Pancreas (tissue), 10 donors: Measurements from ENCODE around the gene GSTO2. TPM values are rescaled to one million over a fixed set of nuclear protein-coding genes. Genes with fewer than 3 reads are reported as not detected.
A peak's percentile ranks its signal among the peaks of the same experiment; 100 is the strongest.

Source experiments
- ATAC-seq, 4 donors: fragments of 200-7000 bp; cut with Tn5 transposase; one replicate each; pipeline versions ENCODE4 v1.8.0 to v1.9.1; 2020; ENCODE audit warnings: mild to moderate bottlenecking in 4 of 4, moderate library complexity in 4 of 4
- DNase-seq, 6 donors: peaks; one replicate each; pipeline ENCODE4 v3.0.0-alpha.2; 2020
- FAIRE-seq: peaks from 2 replicates; lab custom pipeline; 2012; peaks lifted over from hg19 to GRCh38; lab: Jason Lieb, UNC
- H3K27ac ChIP-seq, 4 donors: fragments of 200-600 bp; sonication (generic); 1 replicate in 3 of 4; 2 replicates in 1 of 4; pipeline versions ENCODE4 v1.5.0 to v1.8.0; 2020
- H3K27me3 ChIP-seq, 4 donors: fragments of 200-600 bp; one replicate each; pipeline ENCODE4 v1.8.0; 2021
- H3K36me3 ChIP-seq, 3 donors: fragments of 200-600 bp; sonication (generic) in 1 of 3; one replicate each; pipeline versions ENCODE4 v1.5.0 to v1.8.0; 2020 to 2021
- H3K4me1 ChIP-seq, 3 donors: fragments of 200-600 bp; one replicate each; pipeline ENCODE4 v1.8.0; 2021
- H3K4me3 ChIP-seq, 4 donors: fragments of 200-600 bp; sonication (generic) in 2 of 4; one replicate each; pipeline versions ENCODE4 v1.5.0 to v1.8.0; 2020 to 2021
- H3K9me3 ChIP-seq, 4 donors: fragments of 200-600 bp; one replicate each; pipeline ENCODE4 v1.8.0; 2021
- CTCF ChIP-seq, 4 donors: fragments of 200-600 bp; sonication (generic) in 3 of 4; IDR thresholded peaks; one replicate each; pipeline versions ENCODE4 v1.5.0 to v1.8.0; 2021; ENCODE audit warnings: antibody characterized with exemption in 4 of 4
- WGBS, 2 donors: extraction: QIAGEN DNeasy Blood & Tissue Kit; methylation state at CpG; one replicate each; pipeline ENCODE4 v1.1.7; 2013; 5-methylcytosine and 5-hydroxymethylcytosine counted together
- intact Hi-C, 3 donors: fragments of 100-400 bp; cut with DNase I; formaldehyde crosslinking; loops; one replicate each; pipeline versions ENCODE4 v1.11.1 to v1.14.2; 2022
- polyA plus RNA-seq, 2 donors: library from polyadenylated mRNA; stranded (reverse); fragments of 200-250 nt; gene quantifications; one replicate each; pipeline ENCODE4 v1.2.3, GENCODE V29; 2013
- total RNA-seq, 6 donors: library from RNA; stranded (reverse); fragmentation: NEBNext Ultra II Directional in 4 of 6; extraction: Animal tissue kit (Norgen Biotek cat#: 25700) in 4 of 6; gene quantifications; one replicate each; pipeline versions ENCODE4 v1.2.1 to v1.2.4, GENCODE V29; 2021 to 2023
- donor health status: healthy with polysubstance abuse.
- donor health status: DM: no; HTN: no; CAD: no; lungs with moderate emphysema.
- donor health status: DM: no; HTN: no; CAD: no.
- donor health status: control.
- donor health status: control.
- donor health status: Bipolar disorder and iron deficiency.
- donor health status: DM: yes; HTN: yes; CAD: no.
- donor health status: DM: no; HTN: no; CAD: no.
- donor health status: DM: no; HTN: no; CAD: no.
- donor health status: DM: yes; HTN: yes; CAD: no.

GSTO2 gene
- total and polyA plus RNA-seq, 8 donors: 13.8 to 28.1 (median 18.2) TPM

- TF ChIP-seq CTCF (IDR thresholded peaks at IDR 0.05): no peak
- Histone ChIP-seq H3K27me3 (no peaks in the 10 kb centered on the region), H3K4me1 (peaks cover 7 to 25% (median 21%) of the 10 kb centered on the region in 3 donors), H3K4me3 (peak within 1 kb of the TSS; percentile 48 to 94 (median 86)), H3K9me3 (no peaks in the 10 kb centered on the region), H3K27ac (peak within 1 kb of the TSS; percentile 82 to 97 (median 89)), H3K36me3 (peaks cover 0 to 3% (median 0%) of the 10 kb centered on the region in 3 donors)
- FAIRE-seq: no peak
- 0 to 1% methylated on average over 65 to 69 of the region's 69 CpGs for WGBS, 2 donors
- peak; percentile 82 to 89 (median 87) for ATAC-seq
- DNase-seq: peak; percentile 63 to 88 (median 78)
- intact Hi-C loops: no loop called here
Observed at GRCh38 chr10:104254493-104255310, 14.3 kb upstream of the GSTO2 start, which contains the start of gene GSTO1. Gene GSTO1, plus strand, starts transcription at chr10:104254892. Its CDS starts 37 bp downstream, at chr10:104254929.

- WGBS, 2 donors: 1 to 2% methylated on average over 12 of the region's 12 CpGs
- Histone ChIP-seq H3K9me3 (no peaks in the 10 kb centered on the region), H3K4me1 (peaks cover 7 to 26% (median 25%) of the 10 kb centered on the region in 3 donors), H3K36me3 (peaks cover 0 to 3% (median 0%) of the 10 kb centered on the region in 3 donors), H3K4me3 (peak overlapping the region; percentile 48 to 94 (median 86)), H3K27ac (peak overlapping the region; percentile 82 to 97 (median 89)), H3K27me3 (no peaks in the 10 kb centered on the region)
- intact Hi-C loops: no loop called here
- DNase-seq (no peak), FAIRE-seq (no peak), ATAC-seq (peak; percentile 44 to 68 (median 63))
- no peak for TF ChIP-seq CTCF (IDR thresholded peaks at IDR 0.05)
Observed at GRCh38 chr10:104255311-104255981, 13.5 kb upstream of the GSTO2 start.

GRCh38 chr10:104256335-104256961, 12.5 kb upstream of the GSTO2 start:
- H3K27me3 ChIP-seq: no peaks in the 10 kb centered on the region
- H3K36me3 ChIP-seq: peaks cover 0 to 3% (median 0%) of the 10 kb centered on the region in 3 donors
- WGBS, 2 donors: 7 to 13% methylated on average over 1 of the region's 1 CpG
- H3K4me3 ChIP-seq: peak overlapping the region in 2 of 4 donors; percentile 77 to 94
- DNase-seq: no peak
- FAIRE-seq: no peak
- H3K9me3 ChIP-seq: no peaks in the 10 kb centered on the region
- TF ChIP-seq CTCF (IDR thresholded peaks at IDR 0.05): no peak
- H3K4me1 ChIP-seq: peaks cover 7 to 29% (median 25%) of the 10 kb centered on the region in 3 donors
- peak overlapping the region in 2 of 4 donors; percentile 96 to 97 for H3K27ac ChIP-seq
- peak in 2 of 4 donors; percentile 4 to 11 for ATAC-seq
- intact Hi-C loops: no loop called here

- TF ChIP-seq CTCF (IDR thresholded peaks at IDR 0.05): no peak
- no peaks in the 10 kb centered on the region for H3K9me3 ChIP-seq
- intact Hi-C loops: no loop called here
- no peak for DNase-seq
- ATAC-seq: no peak
- FAIRE-seq: no peak
- 91 to 92% methylated on average over 5 of the region's 5 CpGs for WGBS, 2 donors
- H3K27me3 ChIP-seq: no peaks in the 10 kb centered on the region
- no peak overlapping the region for H3K4me3 ChIP-seq
- no peak overlapping the region for H3K27ac ChIP-seq
- peaks cover 7 to 29% (median 25%) of the 10 kb centered on the region in 3 donors for H3K4me1 ChIP-seq
- H3K36me3 ChIP-seq: peaks cover 0 to 3% (median 0%) of the 10 kb centered on the region in 3 donors
Observed at GRCh38 chr10:104257235-104257634, 11.7 kb upstream of the GSTO2 start.
